ENCODE data around the gene HNRNPUL2. TPM values are rescaled to one million over a fixed set of nuclear protein-coding genes. Genes with fewer than 3 reads are reported as not detected.

The HNRNPUL2 gene
- total and polyA plus RNA-seq, 9 of the 15 experiments (the other 6 are each of a cell fraction or from before 2014, with no cell fraction given), result 0.89 to 44.3 (median 15.2) TPM

- H4K20me1 ChIP-seq (replicated peaks; ENCODE audit: control insufficient read depth, insufficient read depth, low read length), result peaks cover 4% of the 10 kb centered on the region; the same call in 1 of the 2 replicates
- peak overlapping the region in 1 of 2 experiments; percentile 0; a peak in 1 of 4 replicates for H3K9ac ChIP-seq (ENCODE audit: insufficient read depth in 1 of 2, low read depth in 2 of 2, low read length in 2 of 2)
- H3K27ac ChIP-seq (ENCODE audit: extremely low read depth, low read depth, low read length), result peak overlapping the region; percentile 39
- no peaks in the 10 kb centered on the region for H3K9me1 ChIP-seq (ENCODE audit: control insufficient read depth, insufficient read depth, low read length)
- H3K4me1 ChIP-seq (replicated peaks in 1 of 2; ENCODE audit: control insufficient read depth in 2 of 2, insufficient read depth in 2 of 2, low read length in 2 of 2), result peaks cover 14 to 20% of the 10 kb centered on the region in 2 experiments; a peak in 4 of 5 replicates
- H3K9me3 ChIP-seq (replicated peaks; ENCODE audit: control insufficient read depth, insufficient read depth, low read depth, low read length), result no peaks in the 10 kb centered on the region
- H3K27me3 ChIP-seq (ENCODE audit: control insufficient read depth in 2 of 2, insufficient read depth in 2 of 2, low read length in 2 of 2), result no peaks in the 10 kb centered on the region
- ATAC-seq (peak; percentile 78), DNase-seq (ENCODE audit: extremely low read depth in 1 of 4, low spot score in 3 of 4) (peak; percentile 44 to 67 (median 57)), FAIRE-seq (peak; percentile 89)
- intact Hi-C loops (cut with micrococcal nuclease) (no loop called here), in situ Hi-C loops (cut with MboI) (no loop called here)
- peaks cover 95% of the 10 kb centered on the region for H3K36me3 ChIP-seq (ENCODE audit: control insufficient read depth, insufficient read depth, low read length)
- peaks cover 23% of the 10 kb centered on the region; the same call in 2 of the 3 replicates for H3K79me2 ChIP-seq (ENCODE audit: control insufficient read depth, insufficient read depth, low read length)
- CTCF ChIA-PET (ENCODE audit: low intra/inter-chr PET ratio), result no interaction called here
- POLR2A ChIA-PET, result interaction anchor here (0.6 to 1.8 kb wide), 5 partner anchors 10 to 128 kb away, joined by 3 to 6 read pairs (median 3); partner anchors contain the start of genes C11orf98 and CSKMT
- H3K4me2 ChIP-seq (ENCODE audit: insufficient read depth, low read length), result no peak overlapping the region
- BruUV-seq (replicated peaks), result no TSS peak
- no peak overlapping the region for H3K4me3 ChIP-seq
- no peak overlapping the region for H2AFZ ChIP-seq (ENCODE audit: low read depth, low read length)
- 36% methylated on average over 2 of the region's 2 CpGs for WGBS (ENCODE audit: insufficient coverage, low coverage, missing lambda C conversion rate)
- TF ChIP-seq MBD1 (CRISPR knock-in tag; IDR thresholded peaks at IDR 0.05), result no peak
- peak in 1 of 2 experiments; percentile 29; a peak in 1 of 4 replicates for TF ChIP-seq KDM1A (IDR thresholded peaks at IDR 0.05)
- TF ChIP-seq ARID1B (IDR thresholded peaks at IDR 0.05), result peak; percentile 18; the same call in 1 of the 2 replicates
- TF ChIP-seq ZNF592 (IDR thresholded peaks at IDR 0.05), result 0 out of 2 replicates have a peak, but pooled peaks have one; percentile 32
- TF ChIP-seq ZNF511 (CRISPR knock-in tag; IDR thresholded peaks at IDR 0.05), result no peak
- TF ChIP-seq FOSL1 (tag; conservative IDR thresholded peaks at IDR 0.05), result peak; percentile 62
- TF ChIP-seq PHF8 (IDR thresholded peaks at IDR 0.05; ENCODE audit: borderline replicate concordance, low read length), result no peak
- no peak for TF ChIP-seq NR1H2 (CRISPR knock-in tag; IDR thresholded peaks at IDR 0.05)
- TF ChIP-seq E2F3 (CRISPR knock-in tag; IDR thresholded peaks at IDR 0.05), result no peak
- TF ChIP-seq CTBP1 (IDR thresholded peaks at IDR 0.05; ENCODE audit: borderline replicate concordance), result peak; percentile 31; the same call in 1 of the 2 replicates
- TF ChIP-seq C11orf30 (IDR thresholded peaks at IDR 0.05; ENCODE audit: low read depth), result peak; percentile 62
- TF ChIP-seq ZNF3 (CRISPR knock-in tag; IDR thresholded peaks at IDR 0.05), result no peak
- no peak for TF ChIP-seq HNRNPLL (IDR thresholded peaks at IDR 0.05; ENCODE audit: low read depth, low read length, poor library complexity, severe bottlenecking)
- TF ChIP-seq BRD4 (IDR thresholded peaks at IDR 0.05), result no peak
- TF ChIP-seq STAT5B (CRISPR knock-in tag; IDR thresholded peaks at IDR 0.05), result no peak
- no peak for TF ChIP-seq TAL1 (IDR thresholded peaks at IDR 0.05)
- no peak for TF ChIP-seq NR2C2 (CRISPR knock-in tag; IDR thresholded peaks at IDR 0.05)
- TF ChIP-seq NR2C2 (tag; IDR thresholded peaks at IDR 0.05), result peak; percentile 75
These were observed 13.9 kb downstream of the HNRNPUL2 start for GRCh38 chr11:62713343-62713742.
